A549 treated with CpdA at 1 μM for 4 hours (cell line): Measurements from ENCODE around the gene TMEM267. TPM values are rescaled to one million over a fixed set of nuclear protein-coding genes. Genes with fewer than 3 reads are reported as not detected.

Experiments used
- total RNA-seq: library from RNA; stranded (reverse); fragments of 200-300 nt; extraction: Qiagen RNA extraction; gene quantifications from 5 replicates; pipeline ENCODE4 v1.2.3, GENCODE V29; 2022; ENCODE audit warnings: low read depth

Gene TMEM267
- total RNA-seq: 17.0 to 21.1 TPM (median 21.0 TPM) in 5 replicates

GRCh38 chr5:43483298-43484105 lies at the start of gene TMEM267:
Gene TMEM267 (minus strand): TSS chr5:43483865. CDS start chr5:43453969, 29,896 bp downstream.

GRCh38 chr5:43514816-43515677 lies 31.4 kb upstream of the TMEM267 start, which contains the start of gene C5orf34:
Gene C5orf34 (minus strand): TSS chr5:43515148. CDS start chr5:43509339, 5,809 bp downstream.

GRCh38 chr5:43412156-43412555 lies 71.5 kb downstream of the TMEM267 start, which contains the start of gene CCL28:
Gene CCL28 (minus strand): TSS chr5:43412391. CDS start chr5:43412316, 75 bp downstream.

Other genes starting within 250 kb of the TMEM267 start
- gene HMGCS1, start 170.5 kb downstream of the TMEM267 start, total RNA-seq: 47.8 to 59.0 TPM (median 55.7 TPM) in 5 replicates
- gene CCL28, start 71.5 kb downstream of the TMEM267 start, total RNA-seq: 0.14 to 0.29 TPM (median 0.20 TPM) in 5 replicates
- gene C5orf34, start 31.3 kb upstream of the TMEM267 start, total RNA-seq: 5.0 to 5.4 TPM (median 5.3 TPM) in 5 replicates
- 102 to 127 TPM (median 112 TPM) in 5 replicates for gene PAIP1, start 73.2 kb upstream of the TMEM267 start, total RNA-seq
- gene NNT, start 119.3 kb upstream of the TMEM267 start, total RNA-seq: 10.6 to 14.9 TPM (median 12.0 TPM) in 5 replicates